ENCODE results near the gene ZNF362. TPM values are rescaled to one million over a fixed set of nuclear protein-coding genes. Genes with fewer than 3 reads are reported as not detected.
"Not testable (repeated sequence)": the region's sequence is repeated elsewhere in the genome, so short reads cannot be mapped to it uniquely, and the experiment has no call there.

ZNF362 gene
- total RNA-seq, 2 donors from 2014 or later = 21.3 to 25.2 TPM

- no peak for ATAC-seq
- Mint-ChIP-seq H3K4me3 (no peak overlapping the region), H3K27me3 (peaks cover 38% of the 10 kb centered on the region), H3K27ac (no peak overlapping the region), H3K4me1 (peaks cover 3% of the 10 kb centered on the region), H3K36me3 (ENCODE audit: low read depth) (no peaks in the 10 kb centered on the region)
- no peak for DNase-seq
- no peaks in the 10 kb centered on the region for H3K9me3 ChIP-seq (ENCODE audit: control insufficient read depth, low read length, poor library complexity, severe bottlenecking)
Measured at GRCh38 chr1:33235521-33235920, 20.8 kb upstream of the ZNF362 start.

GRCh38 chr1:33236498-33236897 is 19.8 kb upstream of the ZNF362 start:
- DNase-seq (no peak), ATAC-seq (no peak)
- no peak overlapping the region for H3K27ac Mint-ChIP-seq
- H3K4me3 Mint-ChIP-seq = no peak overlapping the region
- peaks cover 34% of the 10 kb centered on the region for H3K27me3 Mint-ChIP-seq
- H3K4me1 Mint-ChIP-seq = peaks cover 3% of the 10 kb centered on the region
- no peaks in the 10 kb centered on the region for H3K36me3 Mint-ChIP-seq (ENCODE audit: low read depth)
- H3K9me3 ChIP-seq (ENCODE audit: control insufficient read depth, low read length, poor library complexity, severe bottlenecking) = no peaks in the 10 kb centered on the region

- Mint-ChIP-seq H3K27me3 (peaks cover 42% of the 10 kb centered on the region), H3K27ac (no peak overlapping the region), H3K4me3 (no peak overlapping the region), H3K4me1 (peaks cover 3% of the 10 kb centered on the region), H3K36me3 (ENCODE audit: low read depth) (no peaks in the 10 kb centered on the region)
- DNase-seq = no peak
- ATAC-seq = peak; percentile 88
- no peaks in the 10 kb centered on the region for H3K9me3 ChIP-seq (ENCODE audit: control insufficient read depth, low read length, poor library complexity, severe bottlenecking)
Measured at GRCh38 chr1:33237579-33237978, 18.7 kb upstream of the ZNF362 start.

- not testable (repeated sequence) for ATAC-seq; H3K4me1 Mint-ChIP-seq; H3K36me3 Mint-ChIP-seq (ENCODE audit: low read depth); H3K27ac Mint-ChIP-seq; H3K4me3 Mint-ChIP-seq; DNase-seq; H3K9me3 ChIP-seq (ENCODE audit: control insufficient read depth, low read length, poor library complexity, severe bottlenecking)
- H3K27me3 Mint-ChIP-seq = peaks cover 36% of the 10 kb centered on the region
Measured at GRCh38 chr1:33238194-33238724, 18.0 kb upstream of the ZNF362 start.

GRCh38 chr1:33239410-33239809 is 16.9 kb upstream of the ZNF362 start:
- ATAC-seq; H3K9me3 ChIP-seq (ENCODE audit: control insufficient read depth, low read length, poor library complexity, severe bottlenecking); H3K27ac Mint-ChIP-seq; DNase-seq; H3K4me1 Mint-ChIP-seq; H3K4me3 Mint-ChIP-seq; H3K36me3 Mint-ChIP-seq (ENCODE audit: low read depth): not testable (repeated sequence)
- peaks cover 26% of the 10 kb centered on the region for H3K27me3 Mint-ChIP-seq

- Mint-ChIP-seq H3K36me3 (ENCODE audit: low read depth) (no peaks in the 10 kb centered on the region), H3K4me1 (peaks cover 3% of the 10 kb centered on the region), H3K27me3 (peaks cover 19% of the 10 kb centered on the region), H3K27ac (peak overlapping the region; percentile 19), H3K4me3 (peak overlapping the region; percentile 52)
- ATAC-seq (no peak), DNase-seq (no peak)
- no peaks in the 10 kb centered on the region for H3K9me3 ChIP-seq (ENCODE audit: control insufficient read depth, low read length, poor library complexity, severe bottlenecking)
Measured at GRCh38 chr1:33241866-33242265, 14.4 kb upstream of the ZNF362 start.

GRCh38 chr1:33242652-33243051 is 13.6 kb upstream of the ZNF362 start:
- no peaks in the 10 kb centered on the region for H3K9me3 ChIP-seq (ENCODE audit: control insufficient read depth, low read length, poor library complexity, severe bottlenecking)
- Mint-ChIP-seq H3K27me3 (peaks cover 19% of the 10 kb centered on the region), H3K36me3 (ENCODE audit: low read depth) (no peaks in the 10 kb centered on the region), H3K4me1 (peaks cover 1% of the 10 kb centered on the region), H3K4me3 (no peak overlapping the region), H3K27ac (no peak overlapping the region)
- DNase-seq (no peak), ATAC-seq (no peak)

- no peaks in the 10 kb centered on the region for H3K4me1 Mint-ChIP-seq
- DNase-seq (no peak), ATAC-seq (no peak)
- no peak overlapping the region for H3K4me3 Mint-ChIP-seq
- peaks cover 2% of the 10 kb centered on the region for H3K36me3 Mint-ChIP-seq (ENCODE audit: low read depth)
- no peak overlapping the region for H3K27ac Mint-ChIP-seq
- H3K27me3 Mint-ChIP-seq = peaks cover 32% of the 10 kb centered on the region
- H3K9me3 ChIP-seq (ENCODE audit: control insufficient read depth, low read length, poor library complexity, severe bottlenecking) = no peaks in the 10 kb centered on the region
Measured at GRCh38 chr1:33244143-33244808, 12.0 kb upstream of the ZNF362 start.

GRCh38 chr1:33244809-33245186 is 11.5 kb upstream of the ZNF362 start:
- Mint-ChIP-seq H3K4me3 (no peak overlapping the region), H3K27ac (no peak overlapping the region), H3K27me3 (peaks cover 32% of the 10 kb centered on the region), H3K4me1 (no peaks in the 10 kb centered on the region), H3K36me3 (ENCODE audit: low read depth) (peaks cover 2% of the 10 kb centered on the region)
- ATAC-seq (no peak), DNase-seq (no peak)
- H3K9me3 ChIP-seq (ENCODE audit: control insufficient read depth, low read length, poor library complexity, severe bottlenecking) = no peaks in the 10 kb centered on the region

GRCh38 chr1:33246171-33246570 is 10.1 kb upstream of the ZNF362 start:
- H3K4me3 Mint-ChIP-seq = no peak overlapping the region
- peaks cover 37% of the 10 kb centered on the region for H3K27me3 Mint-ChIP-seq
- peaks cover 2% of the 10 kb centered on the region for H3K36me3 Mint-ChIP-seq (ENCODE audit: low read depth)

GRCh38 chr1:33247545-33247944 is 8.7 kb upstream of the ZNF362 start:
- ATAC-seq (no peak), DNase-seq (no peak)
- peaks cover 27% of the 10 kb centered on the region for H3K27me3 Mint-ChIP-seq
- H3K9me3 ChIP-seq (ENCODE audit: control insufficient read depth, low read length, poor library complexity, severe bottlenecking) = no peaks in the 10 kb centered on the region
- no peak overlapping the region for H3K4me3 Mint-ChIP-seq
- H3K27ac Mint-ChIP-seq = no peak overlapping the region
- H3K4me1 Mint-ChIP-seq = no peaks in the 10 kb centered on the region
- H3K36me3 Mint-ChIP-seq (ENCODE audit: low read depth) = peaks cover 2% of the 10 kb centered on the region

More at GRCh38 chr1:33246171-33246570, 10.1 kb upstream of the ZNF362 start:
- DNase-seq = no peak
- no peak for ATAC-seq
- Mint-ChIP-seq H3K4me1 (no peaks in the 10 kb centered on the region), H3K27ac (no peak overlapping the region)
- no peaks in the 10 kb centered on the region for H3K9me3 ChIP-seq (ENCODE audit: control insufficient read depth, low read length, poor library complexity, severe bottlenecking)

GRCh38 chr1:33248244-33248643 is 8.0 kb upstream of the ZNF362 start:
- Mint-ChIP-seq H3K36me3 (ENCODE audit: low read depth) (peaks cover 2% of the 10 kb centered on the region), H3K4me1 (no peaks in the 10 kb centered on the region), H3K4me3 (no peak overlapping the region), H3K27ac (no peak overlapping the region), H3K27me3 (peaks cover 27% of the 10 kb centered on the region)
- no peak for ATAC-seq
- H3K9me3 ChIP-seq (ENCODE audit: control insufficient read depth, low read length, poor library complexity, severe bottlenecking) = no peaks in the 10 kb centered on the region
- DNase-seq = no peak

- Mint-ChIP-seq H3K4me3 (no peak overlapping the region), H3K4me1 (no peaks in the 10 kb centered on the region), H3K27ac (no peak overlapping the region), H3K27me3 (peaks cover 27% of the 10 kb centered on the region), H3K36me3 (ENCODE audit: low read depth) (peaks cover 2% of the 10 kb centered on the region)
- DNase-seq = no peak
- no peaks in the 10 kb centered on the region for H3K9me3 ChIP-seq (ENCODE audit: control insufficient read depth, low read length, poor library complexity, severe bottlenecking)
- ATAC-seq = no peak
Measured at GRCh38 chr1:33249422-33249821, 6.9 kb upstream of the ZNF362 start.

GRCh38 chr1:33250217-33250616 is 6.1 kb upstream of the ZNF362 start:
- Mint-ChIP-seq H3K4me3 (no peak overlapping the region), H3K27me3 (peaks cover 27% of the 10 kb centered on the region), H3K4me1 (no peaks in the 10 kb centered on the region), H3K36me3 (ENCODE audit: low read depth) (peaks cover 2% of the 10 kb centered on the region), H3K27ac (no peak overlapping the region)
- DNase-seq (no peak), ATAC-seq (no peak)
- H3K9me3 ChIP-seq (ENCODE audit: control insufficient read depth, low read length, poor library complexity, severe bottlenecking) = no peaks in the 10 kb centered on the region

Data from T-helper 17 cell (primary cell).